Measurements from ENCODE around the gene SIDT1.

Gene SIDT1

DNA sequence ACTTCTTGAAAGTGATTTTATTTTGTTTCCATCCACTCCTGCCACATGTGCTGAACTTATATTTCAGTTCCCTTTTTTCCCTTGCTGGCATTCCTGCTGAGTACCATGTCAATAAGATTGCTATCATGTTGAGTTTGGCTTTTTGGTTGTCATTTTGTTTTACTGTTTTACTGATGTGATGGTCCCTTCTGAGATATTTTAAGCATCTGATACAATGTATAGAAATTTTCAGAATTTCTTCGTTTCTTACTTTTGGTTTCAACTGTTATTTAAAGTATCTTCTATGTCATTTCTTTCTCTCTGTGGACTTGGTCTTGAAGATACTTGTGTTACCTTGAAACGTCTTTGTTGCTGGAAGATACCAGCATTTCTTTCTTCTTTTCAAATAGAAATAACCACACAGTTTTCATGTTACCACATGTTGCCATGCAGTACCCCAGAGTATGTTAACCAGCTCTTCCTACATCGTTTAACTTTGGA lies 14.1 kb downstream of the SIDT1 start:
- DNase-seq = no peak

DNA sequence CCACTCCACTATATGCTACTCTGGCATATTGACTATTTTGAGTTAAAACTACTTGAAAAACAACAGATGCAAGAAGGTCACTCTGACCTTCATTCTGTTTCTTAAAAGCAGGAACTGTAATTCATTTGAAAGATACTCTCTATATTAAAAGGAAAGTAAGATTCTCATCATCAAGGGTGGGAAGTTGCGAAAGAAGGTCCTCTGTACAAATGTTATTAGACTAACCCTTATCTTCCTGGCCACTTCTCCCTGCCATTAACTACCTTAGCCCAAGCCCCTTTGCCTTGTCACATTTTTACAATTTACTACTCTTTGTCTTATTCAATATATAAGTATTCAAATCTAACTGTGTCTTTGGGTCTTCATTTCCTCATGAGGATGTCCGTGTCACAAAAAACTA lies 16.1 kb downstream of the SIDT1 start:
- no peak for DNase-seq

DNA sequence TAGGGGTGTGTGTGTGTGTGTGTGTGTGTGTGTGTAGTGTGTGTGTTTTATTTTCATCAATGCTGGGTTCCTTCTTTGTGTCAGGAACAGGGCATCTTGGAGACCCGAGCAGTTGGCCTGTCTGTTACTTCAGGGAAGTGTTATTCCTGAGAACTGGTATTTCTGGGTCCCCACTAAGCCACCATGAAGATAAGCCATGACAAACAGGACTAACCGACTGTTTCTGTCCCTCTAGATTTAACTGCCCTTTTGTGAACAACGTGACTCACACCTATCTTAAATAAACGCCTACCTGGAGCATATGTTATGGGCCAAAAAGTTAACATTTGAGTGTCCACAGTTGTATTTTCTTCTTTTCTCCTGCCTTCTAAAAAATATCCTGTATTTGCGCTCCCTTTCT lies 19.5 kb downstream of the SIDT1 start:
- DNase-seq = no peak

DNA sequence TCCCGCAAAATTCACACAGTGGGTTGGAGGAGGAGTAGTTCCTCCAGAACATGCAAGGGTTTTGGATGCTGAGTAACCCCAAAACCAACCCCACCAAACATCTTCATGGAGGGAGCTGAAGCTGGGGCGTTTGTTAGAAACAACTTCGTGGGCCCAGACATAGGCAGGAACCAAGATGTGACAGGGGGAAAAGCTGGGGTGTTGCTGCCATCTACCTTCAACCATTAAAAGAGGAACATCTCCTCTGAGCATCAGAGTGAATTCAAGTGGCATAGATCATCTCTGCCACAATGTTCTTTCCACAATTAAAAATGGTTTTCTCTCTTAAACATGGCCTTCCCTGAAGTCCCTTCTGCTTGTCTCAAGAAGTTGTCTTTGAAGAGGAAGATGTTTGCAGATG lies 20.5 kb downstream of the SIDT1 start:
- no peak for DNase-seq

DNA sequence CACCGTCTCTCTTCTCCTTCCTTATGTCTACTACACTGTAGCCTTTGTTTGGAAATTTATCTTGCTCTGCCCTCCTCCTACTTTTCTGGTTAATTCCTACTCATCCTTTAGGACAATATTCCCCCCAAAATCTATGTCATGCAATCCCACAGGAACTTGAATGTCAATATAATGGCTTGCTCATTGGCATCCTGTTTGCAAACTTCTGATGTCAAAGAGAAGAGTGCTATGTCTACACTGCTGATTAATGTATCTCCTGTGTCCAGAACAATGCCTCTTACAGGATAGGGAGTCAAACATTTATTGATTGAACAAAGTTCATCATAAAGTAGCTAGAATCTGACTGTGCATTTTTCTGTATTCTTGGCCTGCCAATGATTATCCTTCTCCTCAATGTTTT lies 22.8 kb downstream of the SIDT1 start:
- DNase-seq = no peak

DNA sequence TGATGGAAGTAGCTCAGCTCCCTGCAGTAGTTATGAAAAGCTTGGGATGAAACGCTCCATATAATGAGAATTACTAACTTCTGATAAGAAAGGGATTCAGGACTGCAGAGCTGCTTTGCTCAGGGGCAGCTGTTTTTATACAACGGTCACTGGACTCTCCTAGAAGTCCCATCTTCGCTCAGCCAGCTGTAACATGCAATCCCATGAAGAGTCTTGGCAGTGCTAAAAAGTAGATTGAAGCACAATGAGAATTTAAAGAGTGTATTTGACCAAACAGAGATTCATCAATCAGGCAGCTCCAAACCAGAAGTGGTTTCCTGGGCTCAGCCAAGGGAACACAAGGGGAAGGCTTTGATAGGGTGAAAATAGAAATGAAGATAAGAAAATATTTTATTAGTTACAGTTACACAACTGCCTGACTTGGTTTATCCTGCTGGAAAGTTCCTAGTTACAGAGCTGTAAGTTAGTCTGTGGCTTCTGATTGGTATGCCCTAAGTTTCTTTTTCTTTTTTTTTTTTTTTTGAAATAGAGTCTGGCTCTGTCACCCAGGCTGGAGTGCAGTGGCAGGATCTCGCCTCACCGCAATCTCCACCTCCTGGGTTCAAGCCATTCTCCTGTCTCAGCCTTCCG lies 24.1 kb downstream of the SIDT1 start:
- no peak for DNase-seq

DNA sequence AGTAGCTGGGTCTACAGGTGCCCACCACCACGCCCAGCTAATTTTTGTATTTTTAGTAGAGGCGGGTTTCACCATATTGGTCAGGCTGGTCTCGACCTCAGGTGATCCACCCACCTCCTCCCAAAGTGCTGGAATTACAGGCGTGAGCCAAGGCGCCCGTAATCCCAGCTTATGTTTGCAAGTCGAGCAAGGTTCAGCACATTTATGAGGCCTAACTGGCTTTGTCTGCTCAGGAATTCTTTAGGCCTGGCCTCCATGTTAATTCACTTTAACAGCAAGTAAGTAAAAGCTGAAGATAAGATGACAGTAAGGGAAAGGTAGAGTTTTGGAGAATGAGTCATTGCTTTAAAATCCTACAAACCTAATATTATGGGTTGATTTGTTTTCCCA lies 24.6 kb downstream of the SIDT1 start:
- no peak for DNase-seq

DNA sequence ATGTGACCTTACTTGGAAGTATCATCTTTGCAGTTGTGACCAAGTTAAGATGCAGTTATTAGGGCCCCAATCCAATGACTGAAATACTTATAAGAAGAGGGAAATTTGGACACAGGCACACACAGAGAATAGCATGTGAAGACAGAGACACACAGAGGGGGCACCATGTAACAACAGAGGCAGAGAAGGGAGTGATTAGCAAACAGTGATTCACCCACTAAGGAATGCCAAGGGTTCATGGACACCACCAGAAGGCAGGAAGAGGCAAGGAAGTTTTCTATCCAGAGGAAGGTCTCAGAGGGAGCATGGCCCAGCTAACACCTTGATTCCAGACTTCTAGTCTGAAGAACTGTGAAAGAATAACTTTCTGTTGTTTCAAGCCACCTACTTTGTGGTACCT lies 25.0 kb downstream of the SIDT1 start:
- no peak for DNase-seq

DNA sequence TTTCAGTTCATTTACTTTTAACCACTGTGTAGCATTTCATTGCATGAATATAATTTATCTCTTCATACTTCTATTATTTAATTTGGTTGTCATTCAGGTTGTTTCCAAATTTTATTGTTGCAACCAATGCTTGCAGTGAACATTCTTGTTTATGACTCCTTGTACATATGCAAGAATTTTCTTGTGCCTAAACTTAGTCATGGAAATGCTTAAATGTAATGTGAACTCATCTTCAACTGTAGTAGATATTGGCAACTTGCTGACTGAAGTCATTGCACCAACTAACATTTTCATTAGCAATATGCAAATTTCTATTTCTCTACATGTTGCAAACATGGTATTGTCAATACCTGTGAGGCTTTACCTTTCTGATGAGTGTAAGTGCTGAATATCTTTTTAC lies 26.7 kb downstream of the SIDT1 start:
- no peak for DNase-seq

DNA sequence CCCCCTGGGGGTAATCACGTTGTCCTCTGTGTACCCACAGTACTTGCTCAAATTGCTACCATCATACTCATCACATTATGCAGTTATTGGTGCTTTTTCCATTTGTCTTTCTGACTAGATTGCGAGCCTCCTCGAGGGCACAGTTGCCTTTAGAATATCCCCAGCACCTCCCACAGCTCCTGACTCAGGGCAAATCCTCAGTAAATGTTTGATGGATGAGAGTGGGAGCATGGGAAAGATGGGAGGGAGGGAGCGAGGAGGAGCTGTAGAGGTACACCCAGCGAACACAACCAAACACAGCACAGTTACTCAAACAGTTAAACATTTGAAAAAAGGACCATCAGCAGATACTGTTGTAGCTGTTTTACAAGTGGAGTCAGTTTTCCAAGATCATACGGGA lies 27.9 kb downstream of the SIDT1 start:
- DNase-seq = no peak

DNA sequence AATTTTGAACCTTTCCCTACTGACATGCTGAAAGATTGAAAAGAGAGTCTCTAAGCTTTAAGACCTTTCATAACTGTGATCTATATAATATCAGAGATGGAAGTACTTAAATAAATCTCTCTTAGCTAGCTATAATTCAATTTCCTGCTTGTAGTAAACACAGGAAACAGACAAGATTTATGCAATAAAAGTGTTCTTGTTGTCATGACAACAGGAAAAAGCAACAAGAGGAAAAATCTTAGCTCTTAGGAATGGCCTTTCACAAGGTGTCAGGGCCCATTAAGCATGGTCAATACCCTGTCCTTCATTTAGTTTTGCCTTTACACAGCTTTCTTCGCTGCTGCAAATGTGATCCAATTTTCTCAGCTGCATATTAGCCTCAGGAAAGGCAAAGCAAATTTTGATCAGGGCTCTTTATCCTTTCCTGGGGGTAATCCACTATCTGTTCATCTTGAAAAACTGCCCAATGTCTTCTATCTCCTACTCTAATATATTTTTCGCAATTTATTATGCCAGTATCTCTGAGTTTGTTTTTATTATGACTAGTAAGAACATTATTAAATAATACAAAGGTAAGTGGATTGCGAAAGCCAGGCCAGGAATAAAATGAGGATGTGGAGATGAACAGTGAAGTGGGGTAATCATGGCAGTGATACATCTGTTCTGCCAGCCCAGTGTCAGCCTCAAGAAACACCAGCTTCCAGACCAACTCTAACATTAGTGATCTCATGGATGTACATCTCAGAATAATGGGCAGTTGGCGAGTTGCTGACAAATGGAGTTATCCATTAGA lies 28.7 kb downstream of the SIDT1 start:
- DNase-seq = no peak

DNA sequence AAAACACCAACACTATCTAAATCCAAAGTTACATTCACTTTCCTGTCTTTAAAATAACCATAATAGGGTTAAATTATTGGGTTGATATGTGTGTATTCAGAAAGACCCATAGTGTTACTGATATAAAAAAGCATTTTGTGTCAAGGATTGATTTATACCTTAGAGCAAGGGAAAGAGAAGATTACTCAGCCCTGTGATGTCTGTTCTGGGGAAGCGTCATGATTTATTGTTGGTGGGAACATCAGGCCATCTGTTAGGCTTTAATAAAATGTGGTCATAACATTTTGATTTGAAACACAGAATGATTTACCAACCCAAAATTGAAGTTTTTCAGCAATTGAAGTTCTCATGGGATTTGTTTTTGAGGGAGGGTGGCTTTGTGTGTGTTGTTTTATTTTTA lies 33.2 kb downstream of the SIDT1 start:
- no peak for DNase-seq

DNA sequence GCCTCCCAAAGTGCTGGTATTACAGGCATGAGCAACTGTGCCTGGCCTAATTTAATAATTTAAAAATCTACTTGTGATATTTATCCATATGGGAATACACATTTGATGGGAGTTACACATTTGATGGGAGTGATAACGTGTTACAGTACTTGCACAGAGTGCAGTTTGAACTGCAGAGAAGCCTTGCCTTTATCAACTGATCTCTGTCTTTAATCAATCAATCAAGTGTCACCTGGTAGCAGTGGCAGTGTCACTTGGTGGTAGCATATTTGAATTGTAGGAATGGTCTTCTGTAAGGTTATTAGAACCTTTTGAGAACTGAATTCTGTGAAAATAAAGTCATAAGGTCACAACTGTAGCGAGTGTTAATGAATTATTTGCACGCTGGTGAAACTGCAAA lies 37.8 kb downstream of the SIDT1 start:
- no peak for DNase-seq

DNA sequence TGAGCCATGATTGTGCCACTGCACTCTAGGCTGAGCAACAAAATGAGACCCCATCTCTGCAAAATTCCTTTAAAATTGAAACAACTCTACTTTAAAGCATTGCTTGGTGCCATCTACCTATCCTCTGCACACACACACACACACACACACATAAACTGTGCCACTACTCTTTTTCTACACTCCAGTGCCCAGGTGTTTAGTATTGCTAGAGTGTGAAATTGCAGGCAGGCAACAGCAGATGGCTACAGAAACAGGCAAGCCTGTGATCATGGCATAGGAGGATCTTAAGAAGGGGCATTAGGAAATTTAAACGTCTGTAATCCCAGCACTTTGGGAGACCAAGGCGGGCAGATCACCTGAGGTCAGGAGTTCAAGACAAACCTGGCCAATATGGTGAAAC lies 39.0 kb downstream of the SIDT1 start:
- no peak for DNase-seq

DNA sequence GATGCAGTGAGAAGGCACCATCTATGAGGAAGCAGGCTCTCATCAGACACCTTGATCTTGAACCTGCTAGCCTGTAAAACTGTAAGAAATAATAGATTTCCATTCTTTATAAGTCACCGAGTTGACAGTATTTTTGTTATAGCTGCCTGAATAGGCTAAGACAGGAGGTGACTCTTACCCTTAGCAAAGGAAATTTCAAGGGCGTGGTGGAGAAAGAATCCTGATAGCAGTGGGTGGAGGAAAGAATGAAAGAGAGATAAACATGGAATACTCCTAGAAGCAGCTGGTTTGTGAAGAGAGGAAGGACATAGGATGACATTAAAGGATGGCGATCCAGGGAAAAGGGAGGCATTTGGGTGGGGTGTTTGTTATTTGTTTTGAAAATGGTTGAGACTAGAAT lies 41.4 kb downstream of the SIDT1 start:
- DNase-seq = no peak

DNA sequence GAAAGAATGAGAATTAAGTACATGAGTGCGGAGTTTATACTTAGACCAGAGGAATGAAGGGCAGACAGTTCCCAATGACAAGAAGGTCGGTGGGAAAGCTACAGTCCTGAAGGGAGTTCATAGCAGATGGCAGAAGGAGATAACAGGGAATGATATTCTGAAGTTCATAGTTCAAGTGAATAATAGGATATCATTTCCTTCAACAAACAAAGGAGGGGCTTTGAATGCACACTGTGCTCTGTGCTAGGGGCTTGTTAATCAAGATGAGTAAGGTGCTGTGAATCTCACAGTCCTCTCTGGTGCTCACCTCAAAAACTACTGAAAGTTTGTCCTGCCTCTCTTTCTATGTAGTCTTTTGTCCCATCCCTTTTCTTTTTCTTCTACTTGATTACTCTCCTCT lies 41.9 kb downstream of the SIDT1 start:
- no peak for DNase-seq

DNA sequence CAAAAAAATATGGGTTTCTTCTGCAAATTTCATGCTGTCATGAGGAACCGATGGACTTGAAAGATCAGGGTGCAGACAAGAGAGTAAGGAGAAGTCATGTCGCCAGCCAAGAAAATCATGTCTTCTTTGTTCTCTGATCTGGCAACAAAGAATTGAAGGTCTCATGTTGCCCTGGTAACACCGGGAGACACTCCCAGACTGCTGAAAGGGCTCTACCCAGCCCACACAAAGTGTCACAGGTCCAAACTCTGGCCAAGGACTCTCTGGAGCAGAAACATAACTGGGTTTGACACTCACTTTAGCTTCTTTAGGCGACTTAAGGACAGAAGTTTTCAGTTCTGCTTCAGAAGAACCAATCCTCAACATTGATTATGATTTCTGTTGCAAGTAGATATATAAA lies 42.9 kb downstream of the SIDT1 start:
- no peak for DNase-seq

DNA sequence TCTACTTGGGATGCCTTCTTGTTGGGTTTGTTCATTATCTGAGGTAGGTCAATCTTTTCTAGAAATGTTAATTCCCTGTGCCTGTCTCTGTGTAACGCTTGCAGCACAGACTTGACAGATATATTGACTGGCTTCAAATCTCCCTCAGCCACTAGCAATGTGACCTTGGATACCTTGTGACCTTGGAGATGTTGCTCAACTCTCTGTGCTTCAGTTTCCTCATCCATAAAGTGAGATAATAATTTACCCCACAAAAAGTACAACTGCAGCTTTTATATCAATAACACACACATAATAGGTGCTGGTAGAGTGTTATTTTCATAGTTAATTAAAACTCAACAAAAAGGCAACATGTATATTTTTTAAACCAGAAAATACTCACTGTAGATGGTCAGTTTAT lies 52.9 kb downstream of the SIDT1 start:
- DNase-seq = no peak

DNA sequence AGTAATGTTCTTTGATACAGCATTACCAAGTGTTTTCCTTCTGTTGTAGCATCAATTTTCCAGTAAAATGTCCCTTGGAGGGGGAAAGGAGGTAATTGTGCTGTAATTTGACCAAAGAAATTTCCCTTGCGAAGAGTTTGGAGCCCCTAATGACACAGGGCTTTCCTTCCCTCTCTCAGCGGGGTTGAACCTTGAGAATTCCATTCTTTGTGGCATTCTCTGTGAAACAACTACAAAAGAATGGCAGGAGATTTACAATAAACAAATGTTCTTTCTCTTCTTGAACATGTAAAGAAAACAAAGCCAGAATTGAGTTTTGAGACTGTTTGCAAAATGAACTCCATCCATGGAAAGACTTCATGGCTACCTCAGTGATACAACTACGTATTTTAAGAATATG lies 53.4 kb downstream of the SIDT1 start:
- DNase-seq = no peak

DNA sequence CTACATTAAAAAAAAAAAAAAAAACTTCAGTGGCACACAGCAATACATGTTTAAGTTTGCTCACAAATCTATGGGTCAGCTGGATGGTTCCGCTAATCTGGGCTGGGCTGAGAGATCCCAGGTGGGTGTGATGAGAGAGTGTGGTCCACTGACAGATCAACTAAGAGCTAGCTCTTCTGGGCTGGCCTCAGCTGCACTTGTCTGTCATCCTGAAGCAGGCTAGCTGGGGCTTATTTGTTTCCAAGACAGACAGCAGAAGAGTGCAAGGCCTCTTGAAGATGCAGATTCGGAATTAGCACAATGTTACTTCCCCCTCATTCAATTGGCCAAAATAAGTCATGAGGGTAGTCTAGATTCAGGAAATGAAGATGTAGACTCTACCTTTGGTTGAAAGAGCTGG lies 56.5 kb downstream of the SIDT1 start:
- no peak for DNase-seq

DNA sequence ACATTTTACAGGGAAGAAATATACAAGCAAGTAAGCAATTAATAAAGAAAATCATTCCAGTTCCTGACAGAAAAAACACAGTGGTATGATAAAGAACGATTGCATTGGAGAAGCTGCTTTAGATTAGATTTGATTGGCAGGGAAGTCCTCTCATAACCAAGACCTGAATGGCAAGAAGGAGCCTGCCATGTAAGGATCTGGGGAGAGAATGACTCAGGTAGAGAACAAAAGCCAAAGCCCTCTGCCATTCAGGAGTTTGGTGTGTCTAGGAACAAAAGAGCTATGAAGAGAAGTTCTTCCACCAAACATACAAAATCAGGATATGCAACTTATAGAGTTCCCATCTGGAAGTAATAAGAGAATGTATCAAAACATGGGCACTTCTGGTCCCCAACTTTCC lies 57.6 kb downstream of the SIDT1 start:
- DNase-seq = no peak

DNA sequence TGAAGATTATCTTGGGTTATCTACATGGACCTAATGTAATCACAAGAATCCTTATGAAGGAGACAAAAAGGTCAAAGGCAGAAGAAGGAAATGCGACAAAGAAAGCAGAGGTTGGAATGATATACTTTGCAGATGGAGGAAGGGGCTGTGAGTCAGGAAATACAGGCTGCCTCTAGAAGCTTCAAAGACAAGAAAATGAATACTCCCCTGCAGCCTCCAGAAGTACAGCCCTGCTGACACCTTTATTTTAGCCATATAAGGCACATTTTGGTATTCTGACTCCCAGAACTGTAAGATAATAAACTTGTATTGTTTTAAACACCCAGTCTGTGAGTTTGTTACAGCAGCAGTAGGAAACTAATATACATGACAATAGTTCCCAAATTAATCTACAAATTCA lies 58.6 kb downstream of the SIDT1 start:
- DNase-seq = no peak

DNA sequence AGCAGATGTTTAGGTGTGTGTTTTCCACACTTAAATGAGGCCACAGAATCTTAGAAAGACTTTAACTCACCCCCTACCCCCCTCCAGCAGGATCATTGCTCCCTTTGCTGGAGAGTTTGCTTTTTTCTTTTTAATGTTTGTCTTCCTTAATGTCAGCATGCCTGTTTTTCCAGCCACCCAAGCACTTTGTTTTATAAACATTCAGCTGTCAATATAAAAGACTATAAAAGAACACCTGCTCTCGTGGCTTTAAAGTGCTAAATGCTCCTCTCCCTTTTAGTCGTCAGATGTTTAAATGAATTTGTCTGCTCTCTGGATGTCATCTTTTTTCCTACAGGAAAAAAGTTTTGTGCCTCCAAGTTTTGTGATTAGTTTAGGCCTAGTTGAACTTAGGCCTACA lies 61.7 kb downstream of the SIDT1 start:
- DNase-seq = no peak

DNA sequence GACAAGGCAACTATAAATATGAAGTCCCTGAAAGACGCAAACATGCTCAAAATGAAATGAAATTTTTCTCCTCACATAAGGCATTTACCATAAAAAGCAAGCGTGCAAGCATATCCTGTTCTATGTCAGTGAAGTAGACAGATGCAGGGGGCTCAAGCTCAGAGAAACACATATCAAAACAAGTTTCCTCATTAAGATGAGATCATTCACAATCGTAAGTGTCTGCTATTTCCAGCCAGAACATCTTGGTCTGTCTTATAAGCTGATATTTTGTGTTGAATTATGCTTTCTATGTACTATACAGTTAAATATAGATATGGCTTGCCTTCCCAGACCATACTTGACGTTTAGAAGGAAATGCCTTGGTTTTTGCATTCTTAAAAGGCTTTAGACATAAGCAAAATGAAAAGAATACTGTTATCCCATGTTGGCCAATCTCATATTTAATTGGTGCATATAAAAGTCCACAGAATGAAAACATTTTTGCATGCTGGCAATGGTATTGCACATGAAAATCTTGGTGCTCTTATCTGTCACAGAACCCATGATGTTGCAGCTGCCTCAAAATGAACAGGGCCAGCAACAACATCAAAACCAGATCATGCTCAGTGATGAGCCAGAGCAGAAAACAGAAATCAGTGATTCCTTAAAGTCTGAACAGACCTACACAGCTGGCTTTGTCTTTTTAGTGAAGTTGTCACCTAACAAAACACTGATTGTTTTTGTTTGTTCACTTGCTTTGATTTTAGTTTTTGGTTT lies 65.4 kb downstream of the SIDT1 start:
- DNase-seq = no peak
